Neuronal stem cell (in vitro differentiated cells): ENCODE results near the gene APPBP2.

Experiments used
- DNase-seq: peaks from one replicate; pipeline ENCODE4 v3.0.0-alpha.2; 2013; ENCODE audit warnings: low spot score
- H2AFZ ChIP-seq: one replicate; pipeline ENCODE4 v1.6.1; 2013; ENCODE audit warnings: mild to moderate bottlenecking, low read length, inconsistent platforms
- H2AK5ac ChIP-seq: 2 replicates; pipeline ENCODE4 v1.6.1; 2013; ENCODE audit warnings: low read depth, mild to moderate bottlenecking, inconsistent platforms, low read length, moderate library complexity, mixed read lengths
- H2BK120ac ChIP-seq: 2 replicates; pipeline ENCODE4 v1.6.1; 2013; ENCODE audit warnings: low read depth, mild to moderate bottlenecking, inconsistent platforms, low read length, moderate library complexity, mixed read lengths
- H2BK12ac ChIP-seq: one replicate; pipeline ENCODE4 v1.6.1; 2013; ENCODE audit warnings: low read length, inconsistent platforms
- H2BK15ac ChIP-seq: 2 replicates; pipeline ENCODE4 v1.6.1; 2013; ENCODE audit warnings: mild to moderate bottlenecking, low read length, inconsistent platforms, mixed read lengths
- H2BK5ac ChIP-seq: one replicate; pipeline ENCODE4 v1.6.1; 2013; ENCODE audit warnings: inconsistent platforms, mild to moderate bottlenecking, low read length, moderate library complexity
- H3K14ac ChIP-seq: one replicate; pipeline ENCODE4 v1.6.1; 2013; ENCODE audit warnings: low read length, inconsistent platforms
- H3K18ac ChIP-seq: 2 replicates; pipeline ENCODE4 v1.6.1; 2013; ENCODE audit warnings: low read length, inconsistent platforms
- H3K23ac ChIP-seq: 2 replicates; pipeline ENCODE4 v1.6.1; 2013; ENCODE audit warnings: low read depth, mild to moderate bottlenecking, mixed read lengths, low read length, inconsistent platforms; ENCODE audit not compliant: poor library complexity
- H3K27ac ChIP-seq: replicated peaks from 3 replicates; pipeline ENCODE4 v1.5.1; 2013; ENCODE audit warnings: low read length, inconsistent platforms
- H3K27me3 ChIP-seq, 3 experiments: 2 replicates each; pipeline ENCODE4 v1.6.1; 2013; ENCODE audit warnings: low read length in 3 of 3, mild to moderate bottlenecking in 2 of 3, inconsistent platforms in 1 of 3, low read depth in 1 of 3, mixed read lengths in 1 of 3, moderate library complexity in 1 of 3; ENCODE audit not compliant: control insufficient read depth in 3 of 3, insufficient read depth in 3 of 3
- H3K36me3 ChIP-seq, 2 donors: replicated peaks in 1 of 2; 2 replicates each; pipeline ENCODE4 v1.6.1; 2013; ENCODE audit warnings: low read length in 2 of 2; ENCODE audit not compliant: control insufficient read depth in 2 of 2, insufficient read depth in 2 of 2
- H3K4ac ChIP-seq: 2 replicates; pipeline ENCODE4 v1.6.1; 2013; ENCODE audit warnings: inconsistent platforms, mild to moderate bottlenecking, low read length, moderate library complexity
- H3K4me1 ChIP-seq, 2 donors: 1 replicate in 1 of 2; 2 replicates in 1 of 2; pipeline ENCODE4 v1.6.1; 2013; ENCODE audit warnings: low read length in 2 of 2, low read depth in 1 of 2; ENCODE audit not compliant: control insufficient read depth in 2 of 2, insufficient read depth in 1 of 2
- H3K4me2 ChIP-seq: one replicate; pipeline ENCODE4 v1.6.1; 2013; ENCODE audit warnings: mild to moderate bottlenecking, low read length, inconsistent platforms; ENCODE audit not compliant: insufficient read depth, poor library complexity, severe bottlenecking
- H3K4me3 ChIP-seq, 2 donors: 2 replicates each; pipeline ENCODE4 v1.5.1; 2013; ENCODE audit warnings: low read length in 2 of 2, mild to moderate bottlenecking in 2 of 2, inconsistent platforms in 1 of 2, moderate library complexity in 1 of 2
- H3K79me1 ChIP-seq: one replicate; pipeline ENCODE4 v1.6.1; 2013; ENCODE audit warnings: low read depth, mild to moderate bottlenecking, inconsistent platforms, low read length, moderate library complexity
- H3K9ac ChIP-seq: one replicate; pipeline ENCODE4 v1.6.1; 2013; ENCODE audit warnings: mild to moderate bottlenecking, low read depth, low read length, inconsistent platforms; ENCODE audit not compliant: poor library complexity
- H3K9me3 ChIP-seq, 2 donors: replicated peaks in 1 of 2; 2 replicates each; pipeline versions ENCODE3 to v1.6.1; 2013; ENCODE audit warnings: low read length in 2 of 2, mild to moderate bottlenecking in 2 of 2, inconsistent platforms in 1 of 2, low read depth in 1 of 2, mixed read lengths in 1 of 2, moderate library complexity in 1 of 2; ENCODE audit not compliant: control insufficient read depth in 2 of 2, insufficient read depth in 1 of 2
- H4K8ac ChIP-seq: one replicate; pipeline ENCODE4 v1.6.1; 2013; ENCODE audit warnings: low read depth, mild to moderate bottlenecking, inconsistent platforms, low read length, moderate library complexity
- H4K91ac ChIP-seq: one replicate; pipeline ENCODE4 v1.6.1; 2013; ENCODE audit warnings: low read length, low read depth, mild to moderate bottlenecking, inconsistent platforms; ENCODE audit not compliant: poor library complexity
- WGBS, 2 donors: extraction: QIAGEN DNeasy Blood & Tissue Kit; methylation state at CpG; one replicate each; pipeline ENCODE4 v1.1.7; 2013; ENCODE audit warnings: missing lambda C conversion rate in 2 of 2, mixed read lengths in 1 of 2; ENCODE audit not compliant: insufficient read length in 2 of 2, insufficient replicate concordance in 1 of 2; ENCODE audit errors: extremely low coverage in 2 of 2; 5-methylcytosine and 5-hydroxymethylcytosine counted together

The APPBP2 gene

GRCh38 chr17:60534010-60534555, 8.0 kb upstream of the APPBP2 start:
- Histone ChIP-seq H3K9me3 (peaks cover 2 to 10% of the 10 kb centered on the region in 2 donors), H3K18ac (no peak overlapping the region), H2AFZ (no peak overlapping the region), H3K4me3 (no peak overlapping the region), H2BK5ac (no peak overlapping the region), H2BK15ac (no peak overlapping the region), H3K36me3 (no peaks in the 10 kb centered on the region), H4K8ac (no peak overlapping the region), H3K79me1 (no peaks in the 10 kb centered on the region), H3K9ac (no peak overlapping the region), H3K27me3 (no peaks in the 10 kb centered on the region), H3K14ac (no peak overlapping the region), H2BK12ac (no peak overlapping the region), H4K91ac (no peak overlapping the region), H3K4me1 (no peaks in the 10 kb centered on the region), H3K23ac (no peak overlapping the region), H2AK5ac (no peak overlapping the region), H3K4me2 (no peak overlapping the region), H2BK120ac (no peak overlapping the region), H3K4ac (no peak overlapping the region), H3K27ac (no peak overlapping the region)
- no CpG with 5 or more reads among the region's 1 CpG for WGBS, 2 donors
- no peak for DNase-seq

GRCh38 chr17:60529806-60530205, 3.8 kb upstream of the APPBP2 start:
- Histone ChIP-seq H4K91ac (no peak overlapping the region), H2AK5ac (no peak overlapping the region), H3K79me1 (peaks cover 4% of the 10 kb centered on the region), H3K4me3 (no peak overlapping the region), H3K9ac (no peak overlapping the region), H2BK120ac (no peak overlapping the region), H3K9me3 (peaks cover 2 to 16% of the 10 kb centered on the region in 2 donors), H2AFZ (no peak overlapping the region), H3K27ac (no peak overlapping the region), H3K14ac (no peak overlapping the region), H3K4me1 (no peaks in the 10 kb centered on the region), H3K36me3 (peaks cover 0 to 8% of the 10 kb centered on the region in 2 donors), H3K4me2 (no peak overlapping the region), H3K23ac (no peak overlapping the region), H2BK12ac (no peak overlapping the region), H3K18ac (no peak overlapping the region), H3K4ac (no peak overlapping the region), H3K27me3 (no peaks in the 10 kb centered on the region), H2BK5ac (no peak overlapping the region), H2BK15ac (no peak overlapping the region), H4K8ac (no peak overlapping the region)
- no CpG with 5 or more reads among the region's 1 CpG for WGBS, 2 donors
- DNase-seq, result no peak

- Histone ChIP-seq H3K79me1 (peaks cover 4% of the 10 kb centered on the region), H2AK5ac (no peak overlapping the region), H3K27me3 (no peaks in the 10 kb centered on the region), H3K4ac (no peak overlapping the region), H4K91ac (no peak overlapping the region), H3K23ac (no peak overlapping the region), H2BK12ac (no peak overlapping the region), H3K4me2 (no peak overlapping the region), H3K36me3 (peaks cover 0 to 8% of the 10 kb centered on the region in 2 donors), H2AFZ (no peak overlapping the region), H2BK120ac (no peak overlapping the region), H3K4me1 (peaks cover 0 to 3% of the 10 kb centered on the region in 2 donors), H2BK15ac (no peak overlapping the region), H3K18ac (no peak overlapping the region), H3K14ac (no peak overlapping the region), H2BK5ac (no peak overlapping the region), H3K4me3 (no peak overlapping the region), H3K27ac (no peak overlapping the region), H4K8ac (no peak overlapping the region), H3K9me3 (peaks cover 2 to 16% of the 10 kb centered on the region in 2 donors), H3K9ac (no peak overlapping the region)
- WGBS, 2 donors, result no CpG with 5 or more reads among the region's 3 CpGs
- no peak for DNase-seq
Measured at GRCh38 chr17:60528828-60529227, 2.8 kb upstream of the APPBP2 start.

GRCh38 chr17:60527701-60528100, 1.7 kb upstream of the APPBP2 start:
- no CpG with 5 or more reads among the region's 2 CpGs for WGBS, 2 donors

More at GRCh38 chr17:60527701-60528100, 1.7 kb upstream of the APPBP2 start:
- H3K4ac ChIP-seq, result no peak overlapping the region
- H2AK5ac ChIP-seq, result no peak overlapping the region
- H2BK12ac ChIP-seq, result no peak overlapping the region
- no peak overlapping the region for H3K23ac ChIP-seq
- no peak overlapping the region for H2BK15ac ChIP-seq
- H3K79me1 ChIP-seq, result peaks cover 4% of the 10 kb centered on the region
- H3K4me3 ChIP-seq, result no peak overlapping the region
- H3K27ac ChIP-seq, result no peak overlapping the region
- H2BK5ac ChIP-seq, result no peak overlapping the region
- H3K4me1 ChIP-seq, result peaks cover 0 to 5% of the 10 kb centered on the region in 2 donors
- no peak for DNase-seq
- no peak overlapping the region for H3K14ac ChIP-seq
- no peak overlapping the region for H2BK120ac ChIP-seq
- no peak overlapping the region for H3K18ac ChIP-seq
- H3K9me3 ChIP-seq, result peaks cover 2 to 16% of the 10 kb centered on the region in 2 donors
- H3K27me3 ChIP-seq, result no peaks in the 10 kb centered on the region
- H3K9ac ChIP-seq, result no peak overlapping the region
- H3K4me2 ChIP-seq, result no peak overlapping the region
- no peak overlapping the region for H4K91ac ChIP-seq
- no peak overlapping the region for H2AFZ ChIP-seq
- no peak overlapping the region for H4K8ac ChIP-seq
- peaks cover 0 to 10% of the 10 kb centered on the region in 2 donors for H3K36me3 ChIP-seq
